Measurements from ENCODE around the gene UBTD2.

- TF ChIP-seq ZNF8 (CRISPR knock-in tag; IDR thresholded peaks at IDR 0.05): no peak
- no peak for TF ChIP-seq ZFP30 (CRISPR knock-in tag; IDR thresholded peaks at IDR 0.05)
- TF ChIP-seq ZFP3 (CRISPR knock-in tag; IDR thresholded peaks at IDR 0.05): no peak
- no peak for TF ChIP-seq ARNTL (CRISPR knock-in tag; IDR thresholded peaks at IDR 0.05; ENCODE audit: borderline replicate concordance, low read depth)
- TF ChIP-seq ISL1 (CRISPR knock-in tag; IDR thresholded peaks at IDR 0.05): no peak
- TF ChIP-seq CREB5 (CRISPR knock-in tag; IDR thresholded peaks at IDR 0.05; ENCODE audit: low read depth): no peak
- no peak for TF ChIP-seq ZC3H10 (CRISPR knock-in tag; IDR thresholded peaks at IDR 0.05)
- TF ChIP-seq PATZ1 (CRISPR knock-in tag; IDR thresholded peaks at IDR 0.05; ENCODE audit: borderline replicate concordance): no peak
- no peak for TF ChIP-seq POU6F1 (CRISPR knock-in tag; IDR thresholded peaks at IDR 0.05; ENCODE audit: borderline replicate concordance, low read depth)
- no peak for TF ChIP-seq RARB (CRISPR knock-in tag; IDR thresholded peaks at IDR 0.05)
- no peak for TF ChIP-seq TCF4 (CRISPR knock-in tag; IDR thresholded peaks at IDR 0.05; ENCODE audit: borderline replicate concordance)
- TF ChIP-seq PPARA (CRISPR knock-in tag; IDR thresholded peaks at IDR 0.05; ENCODE audit: borderline replicate concordance): no peak
- TF ChIP-seq CSRNP3 (CRISPR knock-in tag; IDR thresholded peaks at IDR 0.05): no peak
- no peak for TF ChIP-seq TSHZ2 (CRISPR knock-in tag; IDR thresholded peaks at IDR 0.05)
These were observed 94.5 kb downstream of the UBTD2 start for GRCh38 chr5:172188893-172189692.
